ENCODE measurements around the gene STXBP1. TPM values are rescaled to one million over a fixed set of nuclear protein-coding genes. Genes with fewer than 3 reads are reported as not detected.

STXBP1 gene
- total RNA-seq, 2 donors from 2014 or later = 8.2 to 15.8 TPM

DNA sequence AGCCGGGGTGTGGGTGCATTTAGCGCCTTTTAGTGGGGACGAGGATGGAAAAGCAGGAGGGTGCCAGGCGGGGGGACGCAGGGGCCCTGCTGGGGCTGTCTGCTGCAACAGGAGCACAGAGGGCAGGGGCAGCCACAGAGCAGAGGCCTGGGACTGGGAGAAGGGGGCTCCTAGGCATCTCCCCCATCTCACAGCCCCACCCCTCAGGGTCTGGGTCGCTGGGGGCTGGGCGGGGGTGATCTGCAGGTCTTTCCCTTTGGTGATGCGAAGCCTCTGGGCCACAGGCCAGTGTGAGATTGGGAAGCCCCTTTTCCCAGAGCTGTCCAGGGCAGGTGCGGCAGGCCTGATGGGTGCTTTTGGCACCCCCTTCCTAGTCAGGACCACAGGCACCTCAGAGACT, 118.2 kb downstream of the STXBP1 start:
- no peaks in the 10 kb centered on the region for H3K36me3 ChIP-seq
- no peak overlapping the region for H3K4me3 ChIP-seq
- peaks cover 7% of the 10 kb centered on the region for H3K4me1 ChIP-seq
- intact Hi-C loops (cut with DNase I) = loop anchor here (10.0 kb wide), 1 partner anchor 225 kb away; no protein-coding TSS in a partner anchor
- no peaks in the 10 kb centered on the region for H3K27me3 ChIP-seq
- no peak overlapping the region for H3K27ac ChIP-seq
- DNase-seq = no peak
- TF ChIP-seq, protein P1, sequence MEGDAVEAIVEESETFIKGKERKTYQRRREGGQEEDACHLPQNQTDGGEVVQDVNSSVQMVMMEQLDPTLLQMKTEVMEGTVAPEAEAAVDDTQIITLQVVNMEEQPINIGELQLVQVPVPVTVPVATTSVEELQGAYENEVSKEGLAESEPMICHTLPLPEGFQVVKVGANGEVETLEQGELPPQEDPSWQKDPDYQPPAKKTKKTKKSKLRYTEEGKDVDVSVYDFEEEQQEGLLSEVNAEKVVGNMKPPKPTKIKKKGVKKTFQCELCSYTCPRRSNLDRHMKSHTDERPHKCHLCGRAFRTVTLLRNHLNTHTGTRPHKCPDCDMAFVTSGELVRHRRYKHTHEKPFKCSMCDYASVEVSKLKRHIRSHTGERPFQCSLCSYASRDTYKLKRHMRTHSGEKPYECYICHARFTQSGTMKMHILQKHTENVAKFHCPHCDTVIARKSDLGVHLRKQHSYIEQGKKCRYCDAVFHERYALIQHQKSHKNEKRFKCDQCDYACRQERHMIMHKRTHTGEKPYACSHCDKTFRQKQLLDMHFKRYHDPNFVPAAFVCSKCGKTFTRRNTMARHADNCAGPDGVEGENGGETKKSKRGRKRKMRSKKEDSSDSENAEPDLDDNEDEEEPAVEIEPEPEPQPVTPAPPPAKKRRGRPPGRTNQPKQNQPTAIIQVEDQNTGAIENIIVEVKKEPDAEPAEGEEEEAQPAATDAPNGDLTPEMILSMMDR (IDR thresholded peaks at IDR 0.05) = no peak
- no peak overlapping the region for H3K9ac ChIP-seq (ENCODE audit: low read depth in 2 of 2, low read length in 2 of 2)
- no peaks in the 10 kb centered on the region for H3K9me3 ChIP-seq

DNA sequence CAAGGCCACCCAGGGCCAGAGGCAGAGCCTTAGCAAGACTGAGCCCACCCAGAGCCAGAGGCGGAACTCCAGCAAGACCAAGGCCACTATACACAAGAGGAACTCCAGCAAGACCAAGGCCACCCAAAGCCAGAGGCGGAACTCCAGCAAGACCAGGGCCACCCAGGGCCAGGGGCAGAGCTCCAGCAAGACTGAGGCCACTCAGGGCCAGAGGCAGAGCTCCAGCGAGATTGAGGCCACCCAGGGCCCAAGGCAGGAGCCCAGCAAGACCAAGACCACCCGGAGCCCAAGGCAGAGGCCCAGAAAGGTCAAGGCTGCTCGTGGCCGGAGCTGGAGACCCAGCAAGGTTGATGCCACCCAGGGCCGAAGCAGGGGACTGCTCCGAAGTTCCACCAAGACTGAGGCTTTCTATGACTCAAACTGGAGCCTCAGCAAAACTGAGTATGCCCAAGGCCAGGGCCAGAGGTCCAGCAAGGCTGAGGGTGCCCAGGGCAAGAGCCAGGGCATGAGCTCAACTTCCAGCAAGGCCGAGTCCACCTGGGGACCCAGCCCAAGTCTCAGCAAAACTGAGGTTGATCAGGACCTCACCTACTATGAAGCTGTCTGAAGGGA, 118.8 kb downstream of the STXBP1 start:
- no peaks in the 10 kb centered on the region for H3K36me3 ChIP-seq
- no peaks in the 10 kb centered on the region for H3K27me3 ChIP-seq
- H3K4me1 ChIP-seq = peaks cover 7% of the 10 kb centered on the region
- H3K9me3 ChIP-seq = no peaks in the 10 kb centered on the region
- intact Hi-C loops (cut with DNase I) = loop anchor here (10.0 kb wide), 1 partner anchor 226 kb away; no protein-coding TSS in a partner anchor
- H3K27ac ChIP-seq = no peak overlapping the region
- no peak for DNase-seq
- TF ChIP-seq, protein P1 (IDR thresholded peaks at IDR 0.05) = no peak
- H3K4me3 ChIP-seq = no peak overlapping the region
- no peak overlapping the region for H3K9ac ChIP-seq (ENCODE audit: low read depth in 2 of 2, low read length in 2 of 2)

DNA sequence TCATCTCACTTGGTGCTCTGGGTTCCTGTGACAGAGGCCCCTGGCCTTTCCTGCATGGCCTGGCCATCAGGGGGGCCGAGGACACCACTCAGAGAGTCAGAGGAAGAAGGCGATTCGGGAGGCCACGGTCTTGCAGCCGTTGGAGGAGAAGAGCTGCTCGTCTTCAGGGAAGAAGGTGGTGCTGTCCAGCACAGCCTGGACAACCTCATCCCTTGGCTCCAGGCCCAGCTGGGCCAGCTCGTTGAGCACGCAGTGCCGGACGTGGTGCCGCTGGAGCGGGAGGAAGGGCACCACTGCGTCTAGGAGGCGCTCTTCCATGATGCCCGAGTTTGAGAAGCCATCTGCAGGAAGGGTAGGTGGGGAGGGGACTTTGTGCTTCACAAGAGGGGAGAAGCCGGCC, 119.9 kb downstream of the STXBP1 start:
- no peaks in the 10 kb centered on the region for H3K36me3 ChIP-seq
- no peak for DNase-seq
- no peaks in the 10 kb centered on the region for H3K27me3 ChIP-seq
- no peaks in the 10 kb centered on the region for H3K9me3 ChIP-seq
- TF ChIP-seq, protein P1 (IDR thresholded peaks at IDR 0.05) = no peak
- no peak overlapping the region for H3K9ac ChIP-seq (ENCODE audit: low read depth in 2 of 2, low read length in 2 of 2)
- no peak overlapping the region for H3K27ac ChIP-seq
- H3K4me3 ChIP-seq = no peak overlapping the region
- intact Hi-C loops (cut with DNase I) = loop anchor here (10.0 kb wide), 1 partner anchor 227 kb away; no protein-coding TSS in a partner anchor
- peaks cover 7% of the 10 kb centered on the region for H3K4me1 ChIP-seq

DNA sequence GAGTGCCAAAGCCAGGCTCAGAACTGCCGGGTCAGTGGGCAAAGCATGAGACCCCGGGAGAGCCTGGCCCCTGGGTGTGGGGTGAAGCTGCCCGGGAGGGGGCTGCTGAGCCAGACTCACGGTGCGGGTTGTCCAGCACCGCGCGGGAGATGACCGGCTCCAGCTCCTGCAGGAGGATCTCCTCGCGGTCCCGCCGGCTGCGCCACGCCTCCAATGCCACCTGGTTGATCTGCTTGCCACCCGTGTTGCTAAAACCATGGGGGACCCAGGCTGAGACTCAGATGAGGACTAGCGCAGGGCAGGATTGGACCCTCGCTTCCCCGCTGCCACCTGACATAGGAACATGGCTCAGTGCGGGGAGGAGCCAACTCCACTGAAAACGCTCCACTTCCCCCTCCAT, 120.4 kb downstream of the STXBP1 start:
- TF ChIP-seq, protein P1 (IDR thresholded peaks at IDR 0.05) = no peak
- Histone ChIP-seq H3K27me3 (no peaks in the 10 kb centered on the region), H3K27ac (no peak overlapping the region), H3K4me3 (no peak overlapping the region), H3K4me1 (peaks cover 7% of the 10 kb centered on the region), H3K9me3 (no peaks in the 10 kb centered on the region), H3K9ac (ENCODE audit: low read depth in 2 of 2, low read length in 2 of 2) (no peak overlapping the region), H3K36me3 (no peaks in the 10 kb centered on the region)
- intact Hi-C loops (cut with DNase I) = loop anchor here (10.0 kb wide), 1 partner anchor 228 kb away; no protein-coding TSS in a partner anchor
- DNase-seq = no peak

DNA sequence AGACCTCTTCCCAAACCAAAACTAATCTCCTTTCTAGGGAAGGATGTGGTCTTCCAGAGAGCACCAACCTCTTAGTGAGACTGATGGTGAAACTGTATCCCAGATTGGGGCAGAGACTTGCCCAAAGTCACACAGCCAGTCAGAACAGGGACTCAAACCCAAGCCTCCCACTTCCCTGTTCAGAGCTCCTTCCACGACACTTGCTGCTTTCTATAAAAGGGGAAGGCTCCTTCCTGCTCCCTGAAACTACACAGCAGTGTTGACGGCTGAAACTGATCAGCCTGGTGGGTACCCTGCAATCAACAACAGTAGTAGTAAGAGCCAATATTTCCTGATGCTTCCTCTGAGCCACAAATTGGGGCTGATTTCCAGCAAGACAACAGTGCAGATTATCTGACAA, 121.5 kb downstream of the STXBP1 start:
- no peak overlapping the region for H3K4me3 ChIP-seq
- H3K27ac ChIP-seq = no peak overlapping the region
- H3K9ac ChIP-seq (ENCODE audit: low read depth in 2 of 2, low read length in 2 of 2) = no peak overlapping the region
- no peaks in the 10 kb centered on the region for H3K9me3 ChIP-seq
- H3K36me3 ChIP-seq = no peaks in the 10 kb centered on the region
- peaks cover 7% of the 10 kb centered on the region for H3K4me1 ChIP-seq
- intact Hi-C loops (cut with DNase I) = loop anchor here (2.0 to 10.0 kb wide), 4 partner anchors 51 to 229 kb away; no protein-coding TSS in a partner anchor
- H3K27me3 ChIP-seq = no peaks in the 10 kb centered on the region
- TF ChIP-seq, protein P1 (IDR thresholded peaks at IDR 0.05) = no peak
- DNase-seq = no peak
